B cell (primary cell): Measurements from ENCODE around the gene ARL4C. TPM values are rescaled to one million over a fixed set of nuclear protein-coding genes. Genes with fewer than 3 reads are reported as not detected.

ENCODE experiments used
- ATAC-seq: fragments of 200-7000 bp; cut with Tn5 transposase; one replicate; pipeline ENCODE4 v1.10.0; 2021; ENCODE audit warnings: low read depth, mild to moderate bottlenecking, moderate number of reproducible peaks, moderate library complexity
- CTCF ChIA-PET: fragments of 350-600 bp; sonication (Branson Sonifier 250); formaldehyde crosslinking; loops from one replicate; lab custom pipeline; 2021; ENCODE audit warnings: antibody characterized with exemption, inconsistent platforms; lab: Charles Lee
- POLR2A ChIA-PET: fragments of 350-600 bp; sonication (Branson Sonifier 250); formaldehyde crosslinking; loops from one replicate; lab custom pipeline; 2021; ENCODE audit warnings: antibody characterized with exemption; lab: Charles Lee
- DNase-seq: peaks from one replicate; pipeline ENCODE4 v3.0.0; 2013
- H2AFZ ChIP-seq: 2 replicates; pipeline ENCODE4 v1.6.1; 2012; ENCODE audit warnings: mild to moderate bottlenecking, low read depth, low read length; ENCODE audit not compliant: insufficient read depth, poor library complexity, severe bottlenecking
- H3K27ac ChIP-seq, 2 donors: 1 replicate in 1 of 2; 2 replicates in 1 of 2; pipeline ENCODE4 v1.5.1; 2012 to 2013; ENCODE audit warnings: low read length in 2 of 2, mild to moderate bottlenecking in 2 of 2, moderate library complexity in 1 of 2
- H3K27me3 ChIP-seq, 4 experiments: fragments of 200-600 bp in 1 of 4; sonication (generic) in 1 of 4; replicated peaks in 1 of 4; 1 replicate in 2 of 4; 2 replicates in 2 of 4; pipeline versions ENCODE4 v1.6.1 to v1.7.0; 2013 to 2016; ENCODE audit warnings: low read length in 3 of 4, mild to moderate bottlenecking in 2 of 4, mixed read lengths in 1 of 4, moderate library complexity in 1 of 4; ENCODE audit not compliant: insufficient read depth in 4 of 4, control insufficient read depth in 3 of 4; ENCODE audit errors: control extremely low read depth in 1 of 4
- H3K36me3 ChIP-seq, 2 experiments: replicated peaks in 1 of 2; 1 replicate in 1 of 2; 2 replicates in 1 of 2; pipeline versions ENCODE4 v1.6.1 to v1.7.1; 2013; ENCODE audit warnings: low read length in 1 of 2; ENCODE audit not compliant: insufficient read depth in 2 of 2, control insufficient read depth in 1 of 2; ENCODE audit errors: control extremely low read depth in 1 of 2, extremely low read depth in 1 of 2
- H3K4me1 ChIP-seq, 2 donors: fragments of 200-600 bp in 1 of 2; sonication (generic) in 1 of 2; 1 replicate in 1 of 2; 2 replicates in 1 of 2; pipeline versions ENCODE4 v1.5.1 to v1.6.1; 2013 to 2017; ENCODE audit warnings: low read length in 2 of 2; ENCODE audit not compliant: control insufficient read depth in 2 of 2, insufficient read depth in 2 of 2
- H3K4me2 ChIP-seq: replicated peaks from 2 replicates; pipeline ENCODE3; 2012; ENCODE audit warnings: mild to moderate bottlenecking, low read depth, low read length; ENCODE audit not compliant: poor library complexity, severe bottlenecking
- H3K4me3 ChIP-seq, 5 experiments: fragments of 200-600 bp in 1 of 5; sonication (generic) in 1 of 5; 1 replicate in 3 of 5; 2 replicates in 2 of 5; pipeline versions ENCODE4 v1.5.1 to v1.7.0; 2011 to 2016; ENCODE audit warnings: low read length in 4 of 5, mild to moderate bottlenecking in 4 of 5, low read depth in 2 of 5, control low read depth in 1 of 5, moderate library complexity in 1 of 5; ENCODE audit not compliant: insufficient read depth in 1 of 5; ENCODE audit errors: control extremely low read depth in 1 of 5, extremely low read depth in 1 of 5
- H3K79me2 ChIP-seq: fragments of 200-600 bp; sonication (generic); one replicate; pipeline ENCODE4 v1.6.0; 2016; ENCODE audit warnings: low read length; ENCODE audit not compliant: control insufficient read depth, insufficient read depth
- H3K9ac ChIP-seq: fragments of 200-600 bp; sonication (generic); 2 replicates; pipeline ENCODE4 v1.6.1; 2017; ENCODE audit warnings: mild to moderate bottlenecking, low read length, moderate library complexity
- H3K9me3 ChIP-seq, 3 donors: one replicate each; pipeline versions ENCODE4 v1.6.1 to v1.7.1; 2013; ENCODE audit warnings: low read length in 2 of 3; ENCODE audit not compliant: control insufficient read depth in 2 of 3, insufficient read depth in 1 of 3; ENCODE audit errors: control extremely low read depth in 1 of 3
- H4K20me1 ChIP-seq: 2 replicates; pipeline ENCODE4 v1.6.0; 2012; ENCODE audit warnings: mild to moderate bottlenecking, low read length; ENCODE audit not compliant: insufficient read depth, control insufficient read depth, poor library complexity, severe bottlenecking
- H3K27ac Mint-ChIP-seq: one replicate; pipeline ENCODE4 v1.8.0; 2021; ENCODE audit warnings: mixed read lengths
- H3K27me3 Mint-ChIP-seq: one replicate; pipeline ENCODE4 v1.8.0; 2021; ENCODE audit warnings: mixed read lengths
- H3K4me1 Mint-ChIP-seq: one replicate; pipeline ENCODE4 v1.8.0; 2021; ENCODE audit warnings: mixed read lengths
- H3K4me3 Mint-ChIP-seq: one replicate; pipeline ENCODE4 v1.8.0; 2021; ENCODE audit warnings: mixed read lengths
- H3K9me3 Mint-ChIP-seq: one replicate; pipeline ENCODE4 v1.8.0; 2022; ENCODE audit warnings: mixed read lengths; ENCODE audit not compliant: insufficient read depth
- CTCF ChIP-seq: fragments of 200-600 bp; IDR thresholded peaks from one replicate; pipeline ENCODE4 v1.8.0; 2022; ENCODE audit warnings: antibody characterized with exemption, mild to moderate bottlenecking
- EZH2 ChIP-seq: IDR thresholded peaks from 2 replicates; pipeline ENCODE4 v1.6.1; 2012; ENCODE audit warnings: borderline replicate concordance, low read depth, mild to moderate bottlenecking, moderate library complexity, low read length; ENCODE audit not compliant: insufficient read depth, poor library complexity, severe bottlenecking
- WGBS: methylation state at CpG from one replicate; pipeline ENCODE4 v1.1.5; 2013; ENCODE audit warnings: missing lambda C conversion rate; ENCODE audit not compliant: insufficient coverage; 5-methylcytosine and 5-hydroxymethylcytosine counted together
- intact Hi-C: fragments of 100-400 bp; cut with micrococcal nuclease; formaldehyde crosslinking; loops from one replicate; pipeline ENCODE4 v1.10.0; 2022
- polyA plus RNA-seq: library from polyadenylated mRNA; depleted of rRNA; stranded (reverse); fragments of >200 nt; gene quantifications from 2 replicates; pipeline ENCODE4 v1.2.3, GENCODE V29; 2012
- total RNA-seq, 2 donors: library from RNA; stranded (reverse); fragments of 120-200 nt in 1 of 2; gene quantifications; 1 replicate in 1 of 2; 2 replicates in 1 of 2; pipeline versions ENCODE4 v1.2.3 to v1.2.4, GENCODE V29; 2013 to 2022

The ARL4C gene
- total and polyA plus RNA-seq, 2 donors (not counting 1 experiment from before 2014, with no cell fraction given): 20.2 to 22.5 TPM

- Mint-ChIP-seq H3K27me3 (peaks cover 3% of the 10 kb centered on the region), H3K9me3 (no peaks in the 10 kb centered on the region), H3K4me3 (no peak overlapping the region), H3K27ac (no peak overlapping the region), H3K4me1 (peaks cover 31% of the 10 kb centered on the region)
- Histone ChIP-seq H3K9me3 (no peaks in the 10 kb centered on the region), H3K4me3 (no peak overlapping the region), H3K9ac (no peak overlapping the region), H3K4me1 (peaks cover 36 to 40% of the 10 kb centered on the region in 2 donors), H3K27ac (no peak overlapping the region), H3K4me2 (no peak overlapping the region), H3K79me2 (peaks cover 3% of the 10 kb centered on the region), H3K36me3 (no peaks in the 10 kb centered on the region), H4K20me1 (peaks cover 17% of the 10 kb centered on the region), H3K27me3 (no peaks in the 10 kb centered on the region), H2AFZ (no peak overlapping the region)
- ATAC-seq (no peak), DNase-seq (no peak)
- POLR2A ChIA-PET: no interaction called here
- TF ChIP-seq CTCF (no peak), EZH2 (no peak)
- CTCF ChIA-PET: no interaction called here
- 93% methylated on average over 2 of the region's 5 CpGs for WGBS
- intact Hi-C loops: loop anchor here (5.0 kb wide), 1 partner anchor 174 kb away; no protein-coding TSS in a partner anchor
These were observed 15.6 kb downstream of the ARL4C start for GRCh38 chr2:234481301-234481700.

- Histone ChIP-seq H3K4me3 (no peak overlapping the region), H3K27ac (no peak overlapping the region), H4K20me1 (peaks cover 9% of the 10 kb centered on the region), H3K4me1 (peaks cover 30 to 33% of the 10 kb centered on the region in 2 donors), H3K4me2 (no peak overlapping the region), H3K36me3 (no peaks in the 10 kb centered on the region), H3K9ac (no peak overlapping the region), H2AFZ (no peak overlapping the region), H3K9me3 (peaks cover 0 to 2% (median 0%) of the 10 kb centered on the region in 3 donors), H3K27me3 (no peaks in the 10 kb centered on the region), H3K79me2 (no peaks in the 10 kb centered on the region)
- Mint-ChIP-seq H3K4me3 (no peak overlapping the region), H3K27me3 (peaks cover 3% of the 10 kb centered on the region), H3K9me3 (no peaks in the 10 kb centered on the region), H3K4me1 (peaks cover 31% of the 10 kb centered on the region), H3K27ac (no peak overlapping the region)
- TF ChIP-seq EZH2: no peak
- no peak for TF ChIP-seq CTCF
- ChIA-PET CTCF (no interaction called here), POLR2A (no interaction called here)
- WGBS: no CpG with 5 or more reads among the region's 3 CpGs
- ATAC-seq (no peak), DNase-seq (no peak)
- intact Hi-C loops: loop anchor here (5.0 kb wide), 1 partner anchor 173 kb away; no protein-coding TSS in a partner anchor
These were observed 16.5 kb downstream of the ARL4C start for GRCh38 chr2:234480337-234480736.
